ENCODE data around the gene DCLRE1B.

DNA sequence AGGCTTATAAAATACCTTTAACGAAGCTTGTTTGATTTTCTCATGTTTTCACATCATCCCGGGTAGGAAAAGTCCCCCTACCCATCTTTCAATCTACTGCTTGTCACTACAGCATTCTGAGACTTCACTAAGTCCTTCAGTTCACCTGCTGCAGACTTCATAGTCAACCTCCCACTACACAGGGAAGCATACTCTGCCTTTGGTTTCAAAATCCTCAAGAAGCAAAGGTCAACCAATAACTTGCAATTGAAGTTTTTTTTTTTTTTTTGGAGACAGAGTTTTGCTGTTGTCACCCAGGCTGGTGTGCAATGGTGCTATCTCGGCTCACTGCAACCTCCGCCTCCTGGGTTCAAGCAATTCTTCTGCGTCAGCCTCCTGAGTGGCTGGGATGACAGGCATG lies 28.9 kb upstream of the DCLRE1B start:
- TF ChIP-seq POLR2A (conservative IDR thresholded peaks at IDR 0.05), result no peak
- TF ChIP-seq CTCF (IDR thresholded peaks at IDR 0.05 in 2 of 3, conservative IDR thresholded peaks at IDR 0.05 in 1 of 3; ENCODE audit: insufficient read depth in 2 of 3, low read depth in 1 of 3, low read length in 3 of 3), result no peak

Data from K562 (cell line).